ENCODE data around the gene CIT.

CIT gene

DNA sequence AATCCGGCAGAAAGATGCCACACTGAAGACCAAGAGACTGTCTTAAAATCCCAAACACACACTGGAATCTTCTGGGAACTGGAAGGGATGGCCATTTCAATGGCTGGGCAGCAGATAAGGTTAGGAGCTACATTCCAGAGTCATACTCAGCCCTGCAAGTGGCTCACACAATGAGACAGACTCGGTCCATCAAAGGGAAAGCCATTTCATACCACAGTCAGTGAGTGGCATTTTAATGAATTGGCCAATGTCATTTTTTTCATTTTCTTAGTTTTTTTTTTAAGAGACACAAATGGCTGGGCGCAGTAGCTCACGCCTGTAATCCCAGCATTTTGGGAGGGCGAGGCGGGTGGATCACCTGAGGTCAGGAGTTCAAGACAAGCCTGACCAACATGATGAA lies 17.9 kb downstream of the CIT start:
- no peak for DNase-seq

DNA sequence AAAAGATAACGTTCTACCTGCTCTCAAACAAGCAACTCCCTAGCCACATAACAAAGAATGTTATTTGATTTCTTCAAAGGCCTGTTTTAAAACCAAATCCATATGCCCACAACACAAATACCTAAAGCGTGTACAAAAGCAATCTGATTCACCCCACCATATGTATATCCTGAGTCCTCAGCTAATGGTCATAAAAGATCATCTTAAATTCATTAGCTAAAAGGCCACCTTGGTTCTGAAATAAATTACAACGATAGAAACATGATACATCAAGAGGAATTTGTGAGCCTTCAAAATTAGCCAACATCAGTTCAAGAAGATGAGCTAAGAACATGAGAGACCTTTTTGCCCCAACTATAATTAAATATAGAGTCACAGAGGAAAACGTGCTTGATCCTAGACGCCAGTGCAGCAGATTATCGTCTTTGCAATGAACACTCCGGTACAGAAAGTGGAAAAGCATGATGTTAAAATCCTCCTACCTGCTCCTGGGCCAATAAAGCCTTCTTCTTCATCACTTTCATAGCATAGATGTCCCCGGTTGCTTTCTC lies 20.0 kb downstream of the CIT start:
- DNase-seq, result no peak

DNA sequence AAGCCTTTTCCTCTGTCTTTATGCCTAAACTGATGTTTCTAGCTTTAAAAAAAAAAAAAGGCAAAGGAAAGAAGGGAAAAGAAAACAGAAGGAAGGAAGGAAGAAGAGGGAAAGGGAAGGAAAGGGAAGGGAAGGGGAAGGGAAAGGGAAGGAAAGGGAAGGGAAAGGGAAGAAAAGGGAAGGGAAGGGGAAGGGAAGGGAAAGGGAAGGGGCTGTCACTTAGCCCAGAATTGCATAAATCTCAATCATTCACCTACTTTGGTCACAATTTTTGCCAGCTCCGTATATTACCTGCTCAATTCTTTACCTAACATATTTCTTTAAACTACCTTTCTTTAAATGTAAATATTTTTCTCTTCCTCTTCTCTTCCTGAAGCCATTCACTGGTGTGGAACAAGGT lies 26.8 kb downstream of the CIT start:
- no peak for DNase-seq

DNA sequence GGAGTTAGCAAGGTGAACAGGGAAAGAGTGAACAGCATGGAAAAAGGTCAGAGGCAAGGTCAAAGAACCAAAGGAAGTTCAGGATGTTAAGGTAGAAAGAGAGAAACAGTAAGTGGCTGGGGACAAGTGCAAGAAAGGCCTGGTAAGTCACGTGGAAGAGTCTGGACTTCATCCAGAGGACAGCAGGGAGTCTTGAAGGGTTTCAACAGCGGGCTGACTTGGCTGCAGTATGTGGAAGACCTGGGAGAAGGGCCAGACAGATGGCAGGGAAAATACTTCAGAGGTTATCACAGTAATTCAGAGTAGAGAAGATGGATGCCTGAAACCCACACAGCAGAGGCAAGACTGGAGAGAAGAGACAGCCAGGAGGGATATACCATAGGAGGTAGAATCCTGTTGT lies 34.0 kb downstream of the CIT start:
- no peak for DNase-seq

DNA sequence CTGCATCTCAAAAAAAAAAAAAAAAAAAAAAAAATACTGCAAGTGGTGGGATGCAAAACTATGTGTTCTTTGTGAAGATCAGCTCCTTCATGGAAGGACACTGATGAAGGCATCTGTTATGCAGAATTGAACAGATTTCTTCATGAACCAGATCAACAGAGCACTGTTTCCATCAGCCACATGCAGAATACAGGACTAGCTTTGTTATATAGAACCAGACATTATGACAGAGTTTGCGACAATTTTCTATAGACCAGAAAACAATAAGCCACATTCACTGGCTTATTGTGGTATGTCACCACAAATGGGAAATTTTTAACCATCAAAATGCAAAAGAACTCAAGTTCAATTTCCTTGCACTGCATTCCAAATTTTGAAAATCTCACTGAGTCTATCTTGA lies 34.7 kb downstream of the CIT start:
- DNase-seq, result no peak

DNA sequence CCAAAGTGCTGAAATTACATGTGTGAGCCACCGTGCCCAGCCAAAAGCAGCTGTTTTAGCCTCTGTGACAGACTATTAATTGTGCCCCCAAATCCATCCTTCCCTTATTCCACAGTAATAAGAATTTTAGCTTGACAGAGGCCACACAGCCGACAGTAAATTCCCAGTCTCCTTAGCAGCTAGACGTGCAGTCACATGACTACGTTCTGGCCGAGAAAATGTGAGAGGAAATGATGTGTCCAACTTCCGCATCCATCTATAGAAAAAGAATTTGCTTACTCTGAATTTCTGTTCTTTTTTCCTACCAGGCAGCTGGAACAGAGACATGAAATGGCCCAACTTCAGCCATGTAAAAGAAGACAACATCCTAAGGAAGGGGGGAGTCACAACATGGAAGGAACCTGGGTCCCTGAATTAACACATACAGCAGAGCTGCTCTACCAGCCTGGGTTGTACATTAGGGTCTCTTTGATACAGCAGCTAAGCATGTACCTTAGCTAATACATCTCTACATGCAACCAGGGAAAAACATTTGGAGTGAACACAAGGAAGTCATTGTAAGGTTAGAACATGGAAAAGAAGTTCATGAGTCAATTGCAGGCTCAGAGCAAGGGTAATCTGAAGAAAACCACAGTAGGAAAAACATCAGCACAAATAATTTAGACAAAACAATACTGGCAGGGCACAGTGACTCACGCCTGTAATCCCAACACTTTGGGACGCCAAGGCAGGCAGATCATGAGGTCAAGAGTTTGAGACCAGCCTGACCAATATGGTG lies 35.5 kb downstream of the CIT start:
- no peak for DNase-seq

DNA sequence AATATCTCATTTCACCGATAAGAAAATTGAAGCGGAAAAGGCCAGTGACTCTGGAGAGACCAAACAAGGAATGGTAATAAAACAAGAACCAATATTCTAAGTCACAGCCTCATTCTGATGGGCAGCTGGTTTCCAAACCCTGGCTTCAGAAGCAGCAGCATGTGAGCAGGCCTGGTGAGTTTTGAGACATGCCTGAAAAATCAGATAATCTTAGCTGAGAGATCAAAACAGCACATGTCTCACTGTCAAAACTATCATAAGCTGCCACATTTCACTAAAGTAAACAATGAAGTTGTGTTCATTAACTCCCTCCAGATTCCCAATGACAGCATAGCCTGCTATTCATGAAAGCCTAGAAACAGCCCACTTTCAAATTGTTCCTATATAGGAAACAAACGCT lies 36.5 kb downstream of the CIT start:
- no peak for DNase-seq

DNA sequence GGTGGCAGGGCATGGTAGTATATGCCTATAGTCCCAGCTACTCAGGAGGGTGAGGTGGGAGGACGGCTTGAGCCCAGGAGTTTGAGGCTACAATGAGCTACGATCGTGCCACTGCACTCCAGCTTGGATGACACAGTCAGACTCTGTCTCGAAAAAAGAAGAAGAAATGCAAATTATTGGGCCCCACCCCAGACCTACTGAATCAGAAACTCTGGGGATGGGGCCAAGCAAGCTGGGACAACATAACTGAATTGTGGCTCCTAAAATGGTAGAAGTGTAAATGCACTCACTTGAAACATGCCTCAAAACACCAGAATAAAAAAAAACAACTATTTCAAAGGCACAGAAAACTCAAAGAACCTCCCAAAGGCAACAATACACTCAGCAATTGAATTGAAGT lies 37.0 kb downstream of the CIT start:
- DNase-seq, result no peak

DNA sequence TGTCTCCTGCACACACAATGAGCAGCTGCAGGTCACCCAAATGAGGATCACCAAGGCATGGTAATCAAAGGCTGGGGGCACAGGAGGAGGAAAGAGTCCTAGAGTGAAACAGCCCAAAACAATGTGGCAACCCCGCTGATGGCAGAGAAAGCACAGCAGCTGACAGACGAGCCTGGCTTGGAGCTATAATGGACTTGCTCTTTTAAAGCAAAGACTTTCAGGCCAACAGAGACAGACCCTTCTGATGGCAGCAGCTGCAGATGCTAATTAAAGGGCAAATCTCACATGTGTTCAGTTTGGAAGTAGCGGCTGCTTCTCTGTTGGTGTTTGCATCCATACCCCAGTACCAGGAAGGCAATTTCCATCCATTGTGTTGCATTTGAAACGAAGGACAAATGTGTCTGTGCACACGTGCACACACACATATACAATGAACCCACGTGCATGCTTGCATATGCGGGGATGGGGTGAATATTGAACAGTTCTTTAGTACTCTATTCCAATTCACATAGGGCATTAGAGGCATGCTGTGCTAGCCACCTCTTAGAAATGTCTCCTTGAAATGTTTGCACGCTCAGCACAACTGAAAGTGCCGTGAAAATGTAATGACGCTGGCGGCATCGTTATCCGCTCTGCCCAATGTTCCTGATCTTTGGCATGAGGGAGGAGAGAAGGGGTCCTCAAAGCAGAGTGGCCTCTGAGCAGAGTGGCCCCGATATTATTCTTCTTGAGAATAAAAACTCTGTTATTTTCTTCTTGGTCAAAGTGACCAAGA lies 38.1 kb downstream of the CIT start:
- DNase-seq, result no peak

DNA sequence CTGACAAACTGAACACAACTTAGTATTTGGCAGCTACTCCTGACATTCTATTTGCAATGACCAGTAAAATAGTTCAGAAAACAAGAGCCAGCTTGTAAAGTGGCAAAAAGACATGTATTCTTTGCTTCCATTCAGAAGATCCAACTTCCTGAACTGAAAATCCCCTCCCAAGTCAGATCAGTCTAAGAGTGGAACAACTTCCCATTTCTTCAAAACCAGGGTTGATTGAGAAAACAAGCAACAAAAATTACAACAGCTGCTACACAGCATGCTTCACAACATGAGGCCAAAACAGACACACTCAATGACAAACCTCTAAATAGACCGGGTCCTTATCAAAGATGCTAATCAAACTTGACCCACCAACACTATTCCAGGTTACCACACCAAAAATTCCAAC lies 40.3 kb downstream of the CIT start:
- no peak for DNase-seq

DNA sequence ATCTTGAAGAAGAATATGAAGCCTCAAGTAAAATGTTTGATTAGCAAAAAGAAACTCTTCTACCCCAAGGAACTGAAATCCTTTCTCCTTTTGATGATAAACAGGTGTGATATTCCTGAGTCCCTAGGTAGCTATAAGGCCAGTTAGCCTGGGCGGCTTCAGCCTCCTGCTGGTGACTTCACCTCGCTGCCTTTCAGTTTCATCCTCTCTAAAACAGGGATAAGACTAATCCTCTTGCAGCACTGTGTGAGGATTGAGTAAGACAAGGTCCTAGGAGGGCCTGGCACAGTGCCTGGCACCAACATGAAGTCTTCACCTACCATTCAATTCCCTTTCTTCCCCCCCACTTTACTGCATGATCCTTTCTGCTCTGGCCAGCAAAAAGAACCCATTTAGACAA lies 42.1 kb downstream of the CIT start:
- DNase-seq, result no peak

DNA sequence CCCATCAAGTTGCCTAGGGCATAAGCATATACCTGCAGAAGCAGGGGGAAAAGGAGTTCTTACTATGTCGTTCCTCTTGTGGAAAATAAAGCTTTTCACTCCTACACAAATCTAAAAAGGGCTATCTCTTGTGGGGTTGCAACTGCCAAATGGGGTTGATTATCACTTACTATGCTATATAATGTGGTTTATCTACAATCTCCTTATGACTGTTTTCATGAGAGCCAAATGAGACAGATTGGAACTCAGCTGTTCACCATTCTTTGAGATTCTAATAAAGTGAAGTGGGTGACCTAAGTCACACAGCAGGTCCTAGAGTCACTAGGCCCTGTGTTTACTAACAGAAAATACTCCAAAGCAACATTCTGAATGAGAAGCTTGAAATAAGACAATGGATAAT lies 47.7 kb downstream of the CIT start:
- DNase-seq, result no peak

DNA sequence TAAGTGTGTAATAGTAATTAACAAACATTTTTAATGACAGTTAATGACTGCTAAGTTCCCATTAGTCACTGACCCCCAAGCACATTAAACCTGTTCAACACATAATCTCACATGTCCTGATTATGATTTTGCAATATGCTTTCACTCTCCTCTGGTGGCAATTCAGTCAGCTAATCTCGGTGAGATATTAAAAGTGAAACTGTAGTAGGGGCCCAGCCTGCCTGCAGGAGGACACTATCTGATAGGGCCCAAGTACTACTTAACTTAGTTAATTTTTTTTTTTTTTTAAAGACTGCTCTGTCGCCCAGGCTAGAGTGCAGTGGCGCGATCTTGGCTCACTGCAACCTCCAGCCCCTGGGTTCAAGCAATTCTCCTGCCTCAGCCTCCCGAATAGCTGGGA lies 48.8 kb downstream of the CIT start:
- DNase-seq, result no peak

DNA sequence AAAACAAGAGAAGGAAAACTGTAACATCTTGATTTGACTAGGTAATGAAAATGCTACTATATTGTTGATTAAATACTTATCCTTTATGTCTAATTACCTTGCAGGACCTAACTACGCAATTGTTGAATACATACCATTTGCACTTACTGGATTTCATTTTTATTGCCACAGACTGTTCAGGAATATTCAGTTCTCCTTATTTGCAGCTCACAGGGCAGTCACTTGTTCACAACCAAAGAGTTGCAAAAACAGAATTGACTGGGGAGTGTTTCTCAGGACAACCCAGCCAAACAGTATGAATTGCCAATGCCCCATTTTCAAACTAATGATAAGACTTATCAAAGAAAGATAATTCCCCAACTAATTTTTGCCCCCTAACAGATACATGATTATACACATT lies 49.4 kb downstream of the CIT start:
- DNase-seq, result no peak

DNA sequence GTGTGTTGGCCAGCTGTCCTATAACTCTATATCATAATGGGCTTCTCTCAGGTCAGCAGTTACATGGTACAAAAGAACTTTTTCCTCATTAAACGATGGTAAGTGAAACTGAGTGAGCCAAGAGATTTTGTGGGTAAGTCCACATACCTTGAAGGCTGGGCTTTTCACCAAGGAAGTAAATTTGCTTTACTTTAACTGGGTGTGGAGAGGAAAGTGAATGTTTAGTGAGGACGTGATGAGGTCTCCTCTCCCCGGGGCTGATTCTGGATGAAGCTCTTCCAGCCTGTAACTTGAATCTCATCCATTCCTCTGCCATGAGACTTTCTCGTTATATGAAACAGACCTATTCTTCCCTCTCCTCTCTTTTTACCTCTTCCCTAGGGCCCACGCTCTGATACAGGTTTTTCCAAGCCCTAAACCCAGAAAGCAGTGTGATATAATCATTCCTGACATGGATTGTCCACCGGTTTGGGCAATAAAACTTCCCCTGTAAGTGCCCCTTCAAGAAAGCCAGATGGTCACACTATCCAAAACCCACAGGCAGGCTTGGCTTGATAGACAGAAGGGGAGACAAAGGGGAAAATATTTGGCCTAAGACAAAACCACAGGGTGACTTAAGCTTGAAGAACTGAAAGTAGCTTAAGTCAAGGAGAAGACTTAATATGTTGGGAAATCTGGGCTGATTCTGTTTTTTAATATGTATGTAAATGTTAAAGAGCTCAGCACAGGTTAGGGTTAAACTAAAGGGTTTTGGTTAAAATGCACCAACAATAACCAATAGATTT lies 50.3 kb downstream of the CIT start:
- DNase-seq, result no peak

DNA sequence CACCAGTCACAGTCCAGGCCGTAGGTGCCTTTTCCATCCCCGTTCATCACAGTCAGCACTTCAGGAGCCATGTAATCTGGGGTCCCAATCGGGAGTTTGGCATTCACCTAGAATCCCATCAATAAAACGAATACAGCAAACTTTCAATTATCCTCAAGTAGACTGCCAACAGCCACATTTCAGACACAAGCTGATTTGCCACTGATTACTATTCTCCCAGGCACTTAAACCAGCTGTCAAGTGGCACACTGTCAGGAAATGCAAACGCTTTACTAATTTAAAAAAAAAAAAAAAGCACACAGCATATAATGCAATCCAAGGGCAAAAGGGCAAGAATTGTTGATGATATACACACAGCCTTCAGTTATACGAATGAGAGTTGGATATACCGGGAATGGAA lies 51.9 kb downstream of the CIT start:
- DNase-seq, result no peak

DNA sequence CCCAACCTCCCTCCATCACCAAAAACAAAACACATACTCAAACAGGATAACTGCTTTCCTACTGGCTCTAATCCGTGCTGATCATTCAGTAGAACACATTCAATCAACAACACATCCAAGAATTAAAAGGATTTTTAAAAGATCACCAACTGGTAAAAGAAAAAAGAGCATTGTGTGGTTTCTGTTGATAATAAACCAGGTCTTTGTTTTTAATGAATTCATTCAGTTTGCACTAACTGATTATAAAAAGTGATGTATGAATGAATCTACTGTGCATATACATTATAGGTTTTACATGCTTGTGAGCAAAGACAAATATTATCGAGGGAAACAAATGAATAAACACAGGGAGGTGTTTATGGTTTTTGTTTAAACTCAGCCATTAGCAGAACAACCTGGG lies 55.1 kb downstream of the CIT start:
- DNase-seq, result no peak

DNA sequence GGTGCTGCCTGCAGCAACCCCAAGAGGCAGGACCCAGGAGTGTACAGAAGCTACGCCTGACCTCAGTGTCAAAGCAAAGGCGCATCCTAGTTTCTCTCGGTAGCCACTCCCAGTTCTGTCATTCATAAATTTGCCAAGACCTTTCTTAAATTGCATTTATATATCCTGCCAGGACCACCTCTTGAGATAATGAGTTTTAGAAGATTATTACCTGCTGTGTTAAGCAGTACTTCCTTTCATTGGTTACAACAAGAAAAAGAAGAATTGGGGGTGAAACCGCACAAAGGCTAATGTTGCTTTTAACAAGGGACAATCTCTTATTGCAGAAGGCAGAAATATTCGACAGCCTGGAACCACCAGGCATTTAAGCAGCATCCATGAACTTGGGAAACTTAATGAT lies 57.8 kb downstream of the CIT start:
- no peak for DNase-seq

DNA sequence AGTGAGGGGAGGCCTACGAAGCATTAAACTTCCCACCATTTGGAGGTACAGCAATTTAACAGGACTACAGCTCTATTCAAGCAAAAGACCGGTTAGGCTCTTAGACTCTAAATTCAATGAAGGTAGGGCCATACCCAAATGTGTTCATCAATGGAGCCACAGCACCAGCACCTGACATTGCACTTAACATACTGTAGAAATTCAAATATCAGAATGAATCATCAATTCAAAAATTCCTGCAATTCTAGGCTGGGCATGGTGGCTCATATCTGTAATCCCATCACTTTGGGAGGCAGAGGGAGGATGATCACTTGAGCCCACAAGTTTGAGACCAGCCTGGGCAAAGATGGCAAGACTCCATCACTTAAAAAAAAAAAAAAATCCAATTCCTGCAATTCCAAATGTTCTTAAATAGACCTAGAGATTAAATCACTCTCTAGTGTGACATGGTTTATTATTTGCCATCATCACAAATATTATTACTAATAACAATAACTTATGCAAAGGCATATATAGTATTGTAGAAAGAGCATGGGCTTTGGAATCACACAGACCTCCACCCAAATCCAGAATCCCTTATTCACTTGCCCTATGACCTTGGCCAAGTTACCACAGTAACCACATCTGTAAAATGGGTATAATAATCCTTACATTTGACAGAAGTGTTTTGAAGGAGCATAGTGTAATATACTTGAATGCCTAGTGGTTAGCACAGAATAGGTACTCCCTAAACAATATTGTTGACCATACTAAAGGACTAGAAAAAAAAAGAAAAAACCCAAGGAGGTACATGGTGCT lies 59.4 kb downstream of the CIT start:
- DNase-seq, result no peak

DNA sequence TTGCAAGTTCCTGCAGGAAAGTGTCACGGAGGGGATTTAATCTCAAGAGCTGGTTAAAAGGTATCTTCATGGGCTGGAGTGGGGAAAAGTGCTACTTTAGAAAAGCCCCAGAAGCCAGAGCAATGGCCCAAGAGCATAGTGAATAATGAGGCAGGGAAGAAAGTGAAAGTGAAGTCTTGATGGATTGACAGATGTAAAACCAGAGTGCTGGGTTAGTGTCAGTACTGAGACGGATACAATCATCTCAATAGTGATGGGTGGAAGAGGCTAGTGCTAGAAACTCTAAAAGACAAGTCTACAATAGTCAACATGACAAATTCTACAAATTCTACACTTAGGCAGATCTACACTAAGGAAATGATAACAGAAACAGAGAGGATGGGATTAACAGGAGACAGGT lies 68.1 kb downstream of the CIT start:
- DNase-seq, result no peak

DNA sequence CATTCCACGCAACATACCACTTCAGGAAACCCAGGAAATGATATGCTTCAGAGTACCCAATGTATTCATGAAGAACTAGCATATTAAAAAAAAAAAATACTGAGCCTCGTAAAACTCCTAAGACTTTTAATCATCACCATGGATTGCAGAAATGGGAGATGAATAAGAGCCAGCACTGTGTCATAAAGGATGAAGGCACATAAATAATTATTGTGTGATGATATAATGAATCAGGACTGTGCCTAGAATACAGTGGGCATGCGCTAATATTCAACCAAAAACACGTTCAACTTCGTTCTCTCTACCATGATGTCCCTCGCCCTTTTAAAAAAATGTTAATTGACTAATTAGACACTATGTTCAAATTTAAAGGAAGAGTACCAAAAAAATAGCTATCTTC lies 68.7 kb downstream of the CIT start:
- no peak for DNase-seq

DNA sequence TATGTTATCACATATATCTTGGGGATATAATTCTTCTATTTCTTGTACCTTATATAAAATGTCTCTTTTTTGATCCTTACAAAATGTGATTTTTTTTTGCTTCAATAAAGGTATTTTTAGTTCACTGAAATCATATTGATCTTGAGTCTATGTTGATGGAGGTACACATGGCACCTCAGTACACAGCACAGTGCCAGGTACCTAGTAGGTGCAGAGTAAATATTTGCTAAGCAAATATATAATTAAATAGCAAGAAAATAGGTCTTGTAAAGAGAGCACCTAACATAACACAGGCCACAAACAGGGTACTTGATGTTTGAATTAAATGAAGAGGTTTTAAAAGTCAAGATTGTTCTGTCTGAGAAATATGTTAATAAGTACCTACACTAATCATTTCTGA lies 69.7 kb downstream of the CIT start:
- DNase-seq, result no peak

Data from right kidney (tissue), 1 donor.